CD14-positive monocyte (primary cell): ENCODE results near the gene SLC16A12. TPM values are rescaled to one million over a fixed set of nuclear protein-coding genes. Genes with fewer than 3 reads are reported as not detected.

Experiments used
- DNase-seq, 3 donors: peaks; one replicate each; pipeline ENCODE4 v3.0.0-alpha.2; 2011 to 2022
- H2AFZ ChIP-seq: 2 replicates; pipeline ENCODE4 v1.6.0; 2012; ENCODE audit warnings: mild to moderate bottlenecking, low read depth, low read length, inconsistent platforms; ENCODE audit not compliant: insufficient read depth, poor library complexity, severe bottlenecking
- H3K27ac ChIP-seq, 2 donors: 1 replicate in 1 of 2; 2 replicates in 1 of 2; pipeline ENCODE4 v1.5.1; 2012 to 2013; ENCODE audit warnings: low read length in 2 of 2, control low read depth in 1 of 2, inconsistent platforms in 1 of 2, low read depth in 1 of 2, mild to moderate bottlenecking in 1 of 2
- H3K27me3 ChIP-seq, 2 donors: one replicate each; pipeline versions ENCODE4 v1.6.0 to v1.6.1; 2011 to 2013; ENCODE audit warnings: low read length in 2 of 2; ENCODE audit not compliant: control insufficient read depth in 2 of 2, insufficient read depth in 2 of 2
- H3K36me3 ChIP-seq, 2 donors: replicated peaks in 1 of 2; 1 replicate in 1 of 2; 2 replicates in 1 of 2; pipeline versions ENCODE4 v1.5.1 to v1.6.1; 2012 to 2013; ENCODE audit warnings: low read length in 2 of 2, control low read depth in 1 of 2, inconsistent platforms in 1 of 2, mild to moderate bottlenecking in 1 of 2; ENCODE audit not compliant: insufficient read depth in 2 of 2, control insufficient read depth in 1 of 2
- H3K4me1 ChIP-seq, 2 donors: 1 replicate in 1 of 2; 2 replicates in 1 of 2; pipeline versions ENCODE4 v1.5.1 to v1.6.1; 2012 to 2013; ENCODE audit warnings: low read length in 2 of 2, control low read depth in 1 of 2, inconsistent platforms in 1 of 2, mild to moderate bottlenecking in 1 of 2, moderate library complexity in 1 of 2; ENCODE audit not compliant: insufficient read depth in 2 of 2, control insufficient read depth in 1 of 2
- H3K4me2 ChIP-seq: replicated peaks from 2 replicates; pipeline ENCODE3; 2012; ENCODE audit warnings: low read length, moderate library complexity, mild to moderate bottlenecking; ENCODE audit not compliant: poor library complexity, severe bottlenecking; ENCODE audit errors: extremely low read depth
- H3K4me3 ChIP-seq, 3 experiments: fragments of 200-600 bp in 1 of 3; sonication (generic) in 1 of 3; replicated peaks in 1 of 3; 1 replicate in 2 of 3; 2 replicates in 1 of 3; pipeline ENCODE4 v1.5.1; 2011 to 2013; ENCODE audit warnings: low read length in 3 of 3, mild to moderate bottlenecking in 3 of 3, control low read depth in 2 of 3, low read depth in 2 of 3, inconsistent platforms in 1 of 3, moderate library complexity in 1 of 3
- H3K79me2 ChIP-seq: 2 replicates; pipeline ENCODE4 v1.6.0; 2012; ENCODE audit warnings: mild to moderate bottlenecking, control low read depth, inconsistent platforms, low read length, moderate library complexity; ENCODE audit not compliant: insufficient read depth
- H3K9ac ChIP-seq: 2 replicates; pipeline ENCODE4 v1.6.0; 2017; ENCODE audit warnings: low read length, mild to moderate bottlenecking; ENCODE audit not compliant: insufficient read depth, poor library complexity, severe bottlenecking
- H3K9me3 ChIP-seq, 2 donors: replicated peaks in 1 of 2; 1 replicate in 1 of 2; 2 replicates in 1 of 2; pipeline versions ENCODE4 v1.5.1 to v1.6.1; 2012 to 2013; ENCODE audit warnings: low read length in 2 of 2, control low read depth in 1 of 2; ENCODE audit not compliant: control insufficient read depth in 1 of 2, insufficient read depth in 1 of 2
- H4K20me1 ChIP-seq: 2 replicates; pipeline ENCODE4 v1.6.0; 2012; ENCODE audit warnings: mild to moderate bottlenecking, low read length, control low read depth, moderate library complexity; ENCODE audit not compliant: insufficient read depth
- H3K27ac Mint-ChIP-seq, 7 donors: one replicate each; pipeline ENCODE4 v1.8.0; 2020; ENCODE audit warnings: mild to moderate bottlenecking in 7 of 7, mixed read lengths in 7 of 7, moderate library complexity in 6 of 7, inconsistent platforms in 2 of 7
- H3K27me3 Mint-ChIP-seq, 3 donors: one replicate each; pipeline ENCODE4 v1.8.0; 2021 to 2022; ENCODE audit warnings: low read depth in 3 of 3, mild to moderate bottlenecking in 3 of 3, mixed read lengths in 3 of 3, moderate library complexity in 3 of 3, inconsistent platforms in 1 of 3
- H3K36me3 Mint-ChIP-seq, 2 donors: one replicate each; pipeline ENCODE4 v1.8.0; 2020; ENCODE audit warnings: mixed read lengths in 2 of 2, inconsistent platforms in 1 of 2, mild to moderate bottlenecking in 1 of 2
- H3K4me1 Mint-ChIP-seq: one replicate; pipeline ENCODE4 v1.8.0; 2020; ENCODE audit warnings: mild to moderate bottlenecking, mixed read lengths
- H3K4me3 Mint-ChIP-seq, 2 donors: one replicate each; pipeline ENCODE4 v1.8.0; 2020; ENCODE audit warnings: mild to moderate bottlenecking in 2 of 2, mixed read lengths in 2 of 2, moderate library complexity in 1 of 2
- H3K9me3 Mint-ChIP-seq, 7 donors: one replicate each; pipeline ENCODE4 v1.8.0; 2020 to 2022; ENCODE audit warnings: mixed read lengths in 7 of 7, mild to moderate bottlenecking in 6 of 7, moderate library complexity in 6 of 7, inconsistent platforms in 2 of 7
- WGBS: methylation state at CpG from one replicate; pipeline ENCODE4 v1.1.5; 2013; ENCODE audit warnings: missing lambda C conversion rate; ENCODE audit not compliant: insufficient coverage; 5-methylcytosine and 5-hydroxymethylcytosine counted together
- intact Hi-C, 2 donors: fragments of 100-400 bp; cut with micrococcal nuclease; formaldehyde crosslinking; loops; one replicate each; pipeline versions ENCODE4 v1.15.0 to v1.15.1; 2023
- polyA plus RNA-seq, 3 donors: library from polyadenylated mRNA; depleted of rRNA in 1 of 3; unstranded in 2 of 3; stranded (reverse) in 1 of 3; fragments of 300-500 nt in 2 of 3; fragments of >200 nt in 1 of 3; fragmentation: Illumina TruSeq in 2 of 3; gene quantifications; 1 replicate in 2 of 3; 2 replicates in 1 of 3; pipeline ENCODE4 v1.2.3, GENCODE V29; 2012 to 2021
- TF ChIP-seq, protein P1 (sequence below): fragments of 200-600 bp; IDR thresholded peaks from one replicate; pipeline ENCODE4 v1.8.0; 2022; ENCODE audit warnings: antibody characterized with exemption, mild to moderate bottlenecking

Gene SLC16A12
- polyA plus RNA-seq, 3 donors, result 0.04 TPM; not detected in 2

DNA sequence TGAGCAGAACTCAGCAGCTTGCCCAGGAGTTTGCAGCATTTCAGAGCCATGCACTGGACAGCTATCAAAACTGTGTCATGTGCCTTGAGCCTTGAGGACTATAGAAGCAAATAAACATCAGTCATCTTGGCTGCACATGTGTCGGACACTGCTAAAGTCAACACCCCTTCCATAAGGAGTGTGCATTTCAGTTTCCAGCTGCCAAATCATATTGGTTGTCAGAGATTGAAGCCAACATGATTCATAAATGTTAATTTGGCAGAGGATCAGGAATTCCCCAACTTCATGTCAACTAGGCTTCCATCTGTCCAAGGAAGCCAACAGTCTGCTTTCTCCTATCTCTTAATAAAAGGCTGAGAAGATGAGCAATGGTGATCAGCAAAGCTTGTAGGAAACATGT is 32.8 kb downstream of the SLC16A12 start:
- H3K27me3 ChIP-seq, result no peaks in the 10 kb centered on the region

DNA sequence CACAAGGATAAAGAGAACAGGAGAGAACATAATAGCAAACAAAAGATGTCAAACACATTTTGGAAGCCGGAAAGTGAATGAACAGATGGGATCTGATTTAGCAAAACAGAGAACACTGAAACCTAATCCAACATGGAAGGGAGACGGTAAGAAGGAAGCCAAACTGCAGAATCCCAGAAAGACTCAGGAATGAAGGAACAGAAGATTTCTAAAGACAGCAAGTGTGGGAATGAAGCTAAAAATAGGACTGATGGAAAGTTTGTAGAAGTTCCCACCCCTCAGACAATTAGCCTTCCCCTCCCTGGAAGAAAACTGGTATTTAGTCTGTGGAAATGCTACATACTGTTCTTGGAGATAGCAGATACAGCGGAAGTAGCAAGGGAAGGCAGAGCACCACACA is 40.8 kb downstream of the SLC16A12 start:
- WGBS, result no CpG with 5 or more reads among the region's 3 CpGs
- peaks cover 0 to 6% (median 0%) of the 10 kb centered on the region in 7 donors for H3K9me3 Mint-ChIP-seq
- H4K20me1 ChIP-seq, result no peaks in the 10 kb centered on the region

More for the DNA sequence above, 32.8 kb downstream of the SLC16A12 start:
- no peak overlapping the region for H3K4me3 Mint-ChIP-seq
- H2AFZ ChIP-seq, result no peak overlapping the region
- H3K9me3 Mint-ChIP-seq, result peaks cover 0 to 5% (median 3%) of the 10 kb centered on the region in 7 donors
- no peak overlapping the region for H3K27ac ChIP-seq
- no CpG with 5 or more reads among the region's 1 CpG for WGBS
- no peak overlapping the region for H3K9ac ChIP-seq
- no peak overlapping the region for H3K4me2 ChIP-seq
- DNase-seq, result no peak
- H3K79me2 ChIP-seq, result no peaks in the 10 kb centered on the region
- no peaks in the 10 kb centered on the region for H3K4me1 ChIP-seq
- H4K20me1 ChIP-seq, result no peaks in the 10 kb centered on the region
- intact Hi-C loops, result no loop called here
- TF ChIP-seq, protein P1, sequence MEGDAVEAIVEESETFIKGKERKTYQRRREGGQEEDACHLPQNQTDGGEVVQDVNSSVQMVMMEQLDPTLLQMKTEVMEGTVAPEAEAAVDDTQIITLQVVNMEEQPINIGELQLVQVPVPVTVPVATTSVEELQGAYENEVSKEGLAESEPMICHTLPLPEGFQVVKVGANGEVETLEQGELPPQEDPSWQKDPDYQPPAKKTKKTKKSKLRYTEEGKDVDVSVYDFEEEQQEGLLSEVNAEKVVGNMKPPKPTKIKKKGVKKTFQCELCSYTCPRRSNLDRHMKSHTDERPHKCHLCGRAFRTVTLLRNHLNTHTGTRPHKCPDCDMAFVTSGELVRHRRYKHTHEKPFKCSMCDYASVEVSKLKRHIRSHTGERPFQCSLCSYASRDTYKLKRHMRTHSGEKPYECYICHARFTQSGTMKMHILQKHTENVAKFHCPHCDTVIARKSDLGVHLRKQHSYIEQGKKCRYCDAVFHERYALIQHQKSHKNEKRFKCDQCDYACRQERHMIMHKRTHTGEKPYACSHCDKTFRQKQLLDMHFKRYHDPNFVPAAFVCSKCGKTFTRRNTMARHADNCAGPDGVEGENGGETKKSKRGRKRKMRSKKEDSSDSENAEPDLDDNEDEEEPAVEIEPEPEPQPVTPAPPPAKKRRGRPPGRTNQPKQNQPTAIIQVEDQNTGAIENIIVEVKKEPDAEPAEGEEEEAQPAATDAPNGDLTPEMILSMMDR, result no peak
- peaks cover 5 to 12% (median 9%) of the 10 kb centered on the region in 3 donors for H3K27me3 Mint-ChIP-seq
- no peaks in the 10 kb centered on the region for H3K9me3 ChIP-seq
- no peak overlapping the region for H3K27ac Mint-ChIP-seq
- no peak overlapping the region for H3K4me3 ChIP-seq
- no peaks in the 10 kb centered on the region for H3K36me3 ChIP-seq
- H3K4me1 Mint-ChIP-seq, result no peaks in the 10 kb centered on the region
- no peaks in the 10 kb centered on the region for H3K36me3 Mint-ChIP-seq

More for the DNA sequence above, 40.8 kb downstream of the SLC16A12 start:
- no peaks in the 10 kb centered on the region for H3K79me2 ChIP-seq
- no peak overlapping the region for H2AFZ ChIP-seq
- peaks cover 5 to 8% (median 6%) of the 10 kb centered on the region in 3 donors for H3K27me3 Mint-ChIP-seq
- intact Hi-C loops, result no loop called here
- H3K4me2 ChIP-seq, result no peak overlapping the region
- no peak overlapping the region for H3K27ac Mint-ChIP-seq
- no peaks in the 10 kb centered on the region for H3K9me3 ChIP-seq
- TF ChIP-seq, protein P1, result no peak
- H3K36me3 ChIP-seq, result no peaks in the 10 kb centered on the region
- no peak overlapping the region for H3K9ac ChIP-seq
- no peak overlapping the region for H3K4me3 Mint-ChIP-seq
- no peaks in the 10 kb centered on the region for H3K4me1 ChIP-seq
- no peaks in the 10 kb centered on the region for H3K4me1 Mint-ChIP-seq
- no peak for DNase-seq
- H3K36me3 Mint-ChIP-seq, result no peaks in the 10 kb centered on the region
- peaks cover 0 to 3% of the 10 kb centered on the region in 2 donors for H3K27me3 ChIP-seq
- H3K4me3 ChIP-seq, result no peak overlapping the region
- no peak overlapping the region for H3K27ac ChIP-seq
